K562 (cell line): ENCODE data around the gene CHMP1A. TPM values are rescaled to one million over a fixed set of nuclear protein-coding genes. Genes with fewer than 3 reads are reported as not detected.
"Not testable (repeated sequence)": the region's sequence is repeated elsewhere in the genome, so short reads cannot be mapped to it uniquely, and the experiment has no call there.

ENCODE experiments used
- ATAC-seq: fragments of 200-7000 bp; cut with Tn5 transposase; 3 replicates; pipeline ENCODE4 v1.9.1; 2020; ENCODE audit warnings: moderate library complexity
- BruUV-seq: library from RNA; stranded (reverse); fragments of 400-500 nt; replicated peaks from 2 replicates; lab custom pipeline; 2021; lab: Mats Ljungman, UMichigan
- CTCF ChIA-PET: fragments of 300-600 bp; formaldehyde crosslinking; extraction: SDS; loops from one replicate; lab custom pipeline; 2021; ENCODE audit warnings: low intra/inter-chr PET ratio; lab: Yijun Ruan, JAX
- POLR2A ChIA-PET: fragments of 300-600, 350-650 bp; sonication (Branson Sonifier 250); formaldehyde crosslinking; extraction: SDS; loops from one replicate; lab custom pipeline; 2021; ENCODE audit warnings: antibody characterized with exemption, inconsistent platforms; lab: Yijun Ruan, JAX
- DNase-seq, 4 experiments: peaks; one replicate each; pipeline versions ENCODE4 v3.0.0 to v3.0.0-alpha.2; 2011 to 2018; ENCODE audit warnings: low spot score in 3 of 4, mixed read lengths in 3 of 4; ENCODE audit errors: extremely low read depth in 1 of 4
- FAIRE-seq: peaks from 2 replicates; lab custom pipeline; 2011; peaks lifted over from hg19 to GRCh38; lab: Jason Lieb, UNC
- H2AFZ ChIP-seq: 2 replicates; pipeline ENCODE4 v1.6.0; 2011; ENCODE audit warnings: low read depth, low read length, control low read depth, inconsistent platforms
- H3K27ac ChIP-seq: fragments of 200-600 bp; 3 replicates; pipeline ENCODE4 v1.8.0; 2011; ENCODE audit warnings: low read depth, mild to moderate bottlenecking, control low read depth, inconsistent platforms, low read length, moderate library complexity, mixed read lengths; ENCODE audit errors: extremely low read depth
- H3K27me3 ChIP-seq, 2 experiments: fragments of 300-600 bp in 1 of 2; 2 replicates in 1 of 2; 3 replicates in 1 of 2; pipeline versions ENCODE4 v1.6.0 to v1.8.0; 2011; ENCODE audit warnings: inconsistent platforms in 2 of 2, low read length in 2 of 2, mild to moderate bottlenecking in 1 of 2, mixed read lengths in 1 of 2, moderate library complexity in 1 of 2; ENCODE audit not compliant: control insufficient read depth in 2 of 2, insufficient read depth in 2 of 2
- H3K36me3 ChIP-seq: fragments of 300-600 bp; 3 replicates; pipeline ENCODE4 v1.8.0; 2011; ENCODE audit warnings: mild to moderate bottlenecking, low read length, inconsistent platforms; ENCODE audit not compliant: control insufficient read depth, insufficient read depth
- H3K4me1 ChIP-seq, 2 experiments: fragments of 200-600 bp in 1 of 2; replicated peaks in 1 of 2; 2 replicates in 1 of 2; 3 replicates in 1 of 2; pipeline versions ENCODE4 v1.5.1 to v1.8.0; 2011; ENCODE audit warnings: inconsistent platforms in 2 of 2, low read length in 2 of 2, mild to moderate bottlenecking in 1 of 2, mixed read lengths in 1 of 2, moderate library complexity in 1 of 2; ENCODE audit not compliant: control insufficient read depth in 2 of 2, insufficient read depth in 2 of 2
- H3K4me2 ChIP-seq: 2 replicates; pipeline ENCODE4 v1.6.1; 2011; ENCODE audit warnings: low read length, control low read depth, inconsistent platforms, mixed read lengths; ENCODE audit not compliant: insufficient read depth
- H3K4me3 ChIP-seq: fragments of 200-600 bp; sonication (generic), shearing (Covaris generic); 2 replicates; pipeline ENCODE4 v1.5.1; 2016; ENCODE audit warnings: control low read depth, inconsistent platforms
- H3K79me2 ChIP-seq: fragments of 200-600 bp; 3 replicates; pipeline ENCODE4 v1.8.0; 2011; ENCODE audit warnings: low read length, inconsistent platforms; ENCODE audit not compliant: control insufficient read depth, insufficient read depth
- H3K9ac ChIP-seq, 2 experiments: 2 replicates each; pipeline versions ENCODE4 v1.6.0 to v1.6.1; 2011; ENCODE audit warnings: low read depth in 2 of 2, low read length in 2 of 2, control low read depth in 1 of 2, inconsistent platforms in 1 of 2, mild to moderate bottlenecking in 1 of 2, mixed read lengths in 1 of 2; ENCODE audit not compliant: insufficient read depth in 1 of 2
- H3K9me1 ChIP-seq: one replicate; pipeline ENCODE4 v1.6.0; 2011; ENCODE audit warnings: inconsistent platforms, mild to moderate bottlenecking, low read length, moderate library complexity; ENCODE audit not compliant: control insufficient read depth, insufficient read depth
- H3K9me3 ChIP-seq: replicated peaks from 2 replicates; pipeline ENCODE4 v1.5.1; 2011; ENCODE audit warnings: low read depth, low read length, inconsistent platforms; ENCODE audit not compliant: control insufficient read depth, insufficient read depth
- H4K20me1 ChIP-seq: replicated peaks from 2 replicates; pipeline ENCODE4 v1.6.1; 2011; ENCODE audit warnings: low read length, inconsistent platforms, mixed read lengths; ENCODE audit not compliant: control insufficient read depth, insufficient read depth
- ATF3 ChIP-seq, 2 experiments: fragments of 450-650 bp in 1 of 2; sonication (generic) in 1 of 2; formaldehyde crosslinking in 1 of 2; IDR thresholded peaks in 1 of 2; conservative IDR thresholded peaks in 1 of 2; 2 replicates each; pipeline versions ENCODE4 v1.6.1 to v1.8.1; 2016 to 2023; ENCODE audit warnings: mild to moderate bottlenecking in 2 of 2, moderate library complexity in 2 of 2, inconsistent platforms in 1 of 2, missing genetic modification reagents in 1 of 2
- ZBTB8A ChIP-seq: fragments of 450-650 bp; IDR thresholded peaks from 2 replicates; pipeline ENCODE4 v1.6.1; 2018; ENCODE audit warnings: mild to moderate bottlenecking, moderate library complexity; ENCODE audit not compliant: partially characterized antibody
- ZNF121 ChIP-seq: sonication (generic); formaldehyde crosslinking; conservative IDR thresholded peaks from 2 replicates; pipeline ENCODE4 v1.8.0; 2022; ENCODE audit warnings: missing genetic modification reagents
- WGBS: fragments of 100-300 bp; shearing (Covaris generic); methylation state at CpG from one replicate; pipeline ENCODE4 v1.1.6; 2016; ENCODE audit warnings: low coverage, mixed read lengths; ENCODE audit not compliant: insufficient coverage; ENCODE audit errors: missing lambda C conversion rate; 5-methylcytosine and 5-hydroxymethylcytosine counted together
- in situ Hi-C: fragments of 300-500 bp; cut with MboI; formaldehyde crosslinking; loops from 4 replicates; pipeline ENCODE4 v1.15.0; 2018; ENCODE audit warnings: inconsistent platforms, mixed read lengths
- intact Hi-C: fragments of 100-400 bp; cut with micrococcal nuclease; formaldehyde crosslinking; loops from 2 replicates; pipeline ENCODE4 v1.14.2; 2022
- polyA plus RNA-seq, 8 experiments: library from polyadenylated mRNA; depleted of rRNA in 4 of 8; stranded (reverse) in 5 of 8; unstranded in 3 of 8; fragments of >200 nt; fragmentation: Nextera tagmentation in 2 of 8; fragmentation: Illumina TruSeq in 1 of 8; extraction: Ambion mirVana in 2 of 8; extraction: Trizol in 1 of 8; gene quantifications; 2 replicates each; pipeline versions ENCODE4 v1.2.1 to v1.2.3, GENCODE V29; 2011 to 2014; ENCODE audit warnings: inconsistent platforms in 1 of 8, missing spikeins in 1 of 8
- total RNA-seq, 7 experiments: library from RNA; depleted of rRNA in 6 of 7; stranded (reverse); fragments of >200 nt in 6 of 7; fragmentation: Illumina TruSeq in 2 of 7; extraction: Trizol in 2 of 7; gene quantifications; 2 replicates each; pipeline versions ENCODE4 v1.2.1 to v1.2.3, GENCODE V29; 2011 to 2021; ENCODE audit warnings: low replicate concordance in 1 of 7

The CHMP1A gene
- total and polyA plus RNA-seq, 9 of the 15 experiments (the other 6 are each of a cell fraction or from before 2014, with no cell fraction given): 0.83 to 79.9 (median 45.2) TPM

- intact Hi-C loops: no loop called here
- ChIA-PET POLR2A (no interaction called here), CTCF (no interaction called here)
- no peaks in the 10 kb centered on the region for H3K9me1 ChIP-seq
- H3K9ac ChIP-seq: peak overlapping the region in 1 of 2 experiments; percentile 19; a peak in 1 of 4 replicates
- DNase-seq: no peak
- FAIRE-seq: no peak
- no TSS peak for BruUV-seq
- H2AFZ ChIP-seq: no peak overlapping the region
- H3K27me3 ChIP-seq: no peaks in the 10 kb centered on the region
- TF ChIP-seq ZBTB8A: no peak
- peak; percentile 25; the same call in 1 of the 2 replicates for TF ChIP-seq ATF3 (IDR thresholded peaks at IDR 0.05)
- TF ChIP-seq ATF3 (CRISPR knock-in tag; conservative IDR thresholded peaks at IDR 0.05): no peak
- TF ChIP-seq, all 486 proteins: peak for 1
- in situ Hi-C loops: no loop called here
- peaks cover 66% of the 10 kb centered on the region; the same call in 2 of the 3 replicates for H3K36me3 ChIP-seq
- no peak for ATAC-seq
- H3K4me2 ChIP-seq: no peak overlapping the region
- peaks cover 6 to 49% of the 10 kb centered on the region in 2 experiments for H3K4me1 ChIP-seq
- H4K20me1 ChIP-seq: 0 out of 2 replicates have a peak, but pooled peaks cover 7% of the 10 kb centered on the region
- H3K27ac ChIP-seq: no peak overlapping the region
- no peak overlapping the region for H3K4me3 ChIP-seq
- peaks cover 25% of the 10 kb centered on the region for H3K79me2 ChIP-seq
- 91% methylated on average over 15 of the region's 16 CpGs for WGBS
- H3K9me3 ChIP-seq: 0 out of 2 replicates have a peak, but pooled peaks cover 3% of the 10 kb centered on the region
Observed at GRCh38 chr16:89690392-89690901, 32.9 kb upstream of the CHMP1A start.

DNA sequence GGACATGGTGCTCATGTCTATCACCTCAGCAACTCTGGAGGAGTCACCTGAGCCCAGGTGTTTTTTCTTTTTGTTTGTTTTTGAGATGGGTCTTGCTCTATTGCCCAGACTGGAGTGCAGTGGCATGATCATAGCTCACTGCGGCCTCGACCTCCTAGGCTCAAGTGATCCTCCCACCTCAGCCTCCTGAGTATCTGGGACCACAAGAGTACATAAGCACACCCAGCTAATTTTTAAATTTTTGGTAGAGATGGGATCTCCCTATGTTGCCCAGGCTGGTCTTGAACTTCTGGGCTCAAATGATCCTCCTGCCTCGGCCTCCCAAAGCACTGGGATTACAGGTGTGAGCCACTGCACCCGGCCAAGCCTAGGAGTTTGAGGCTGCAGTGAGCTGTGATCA is 32.1 kb upstream of the CHMP1A start:
- H4K20me1 ChIP-seq, DNase-seq, H3K9ac ChIP-seq, BruUV-seq, H2AFZ ChIP-seq, H3K27ac ChIP-seq, H3K4me3 ChIP-seq, FAIRE-seq, H3K27me3 ChIP-seq, CTCF ChIA-PET, H3K9me3 ChIP-seq, H3K9me1 ChIP-seq, H3K4me2 ChIP-seq, intact Hi-C loops, in situ Hi-C loops, ATAC-seq: not testable (repeated sequence)
- Histone ChIP-seq H3K79me2 (peaks cover 25% of the 10 kb centered on the region), H3K4me1 (peaks cover 6 to 42% of the 10 kb centered on the region in 2 experiments), H3K36me3 (peaks cover 59% of the 10 kb centered on the region; the same call in 2 of the 3 replicates)
- POLR2A ChIA-PET: interaction anchor here (0.7 kb wide), 1 partner anchor 16 kb away, joined by 3 read pairs; no protein-coding TSS in a partner anchor
- TF ChIP-seq ZNF121 (CRISPR knock-in tag): peak; percentile 59
- WGBS: 100% methylated on average over 4 of the region's 4 CpGs
